ENCODE results near the gene SPRY2.

The SPRY2 gene

DNA sequence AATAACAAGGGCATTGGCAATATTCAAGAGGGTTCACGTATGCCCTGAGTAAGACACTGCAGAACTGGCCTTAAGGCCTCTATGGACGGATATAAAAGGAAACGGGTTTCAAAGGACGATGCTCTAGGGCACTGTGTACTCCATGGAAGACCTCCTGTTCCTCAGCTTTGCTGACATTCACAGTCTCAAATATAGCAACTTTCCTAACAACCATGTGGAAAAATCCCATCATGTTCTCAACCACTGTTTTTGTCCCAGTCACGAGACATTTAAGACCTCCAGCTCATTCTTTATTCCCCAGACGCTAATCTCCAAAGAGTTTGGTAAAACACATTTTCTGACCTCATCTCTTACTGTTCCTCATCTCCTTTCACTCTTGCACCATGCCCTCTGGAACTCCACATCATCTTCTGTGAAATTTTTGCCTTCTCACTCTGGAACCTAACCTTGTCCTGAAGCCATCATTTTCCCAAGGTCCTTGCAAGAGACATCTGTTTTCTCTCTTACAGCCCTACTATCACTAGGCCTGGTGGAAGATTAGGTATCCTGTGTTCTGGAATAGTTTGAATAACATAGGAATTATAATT, 37.6 kb downstream of the SPRY2 start:
- no peak overlapping the region for H3K4me3 ChIP-seq (replicated peaks; ENCODE audit: low read depth, low read length)
- no peak for DNase-seq (ENCODE audit: low read depth)
- TF ChIP-seq CTCF (IDR thresholded peaks at IDR 0.05; ENCODE audit: low read length, missing control alignments): no peak

DNA sequence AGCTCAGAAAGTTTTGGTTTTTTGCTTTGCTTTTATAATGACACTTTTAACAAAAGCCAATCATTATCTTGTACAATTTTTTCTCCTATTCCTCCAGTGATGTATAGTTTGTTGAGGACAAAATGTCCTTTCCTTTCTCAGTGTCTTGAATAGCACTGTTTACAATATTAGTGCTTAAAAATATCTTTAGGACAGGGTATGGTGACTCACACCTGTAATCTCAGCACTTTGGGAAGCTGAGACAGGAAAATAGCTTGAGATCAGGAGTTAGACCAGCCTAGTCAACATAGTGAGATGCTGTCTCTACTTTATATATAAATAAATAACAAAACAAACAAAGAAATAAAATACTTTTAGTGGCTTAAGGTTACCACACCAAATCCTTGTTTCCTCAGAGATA, 41.9 kb downstream of the SPRY2 start:
- DNase-seq (ENCODE audit: low read depth): no peak
- no peak for TF ChIP-seq CTCF (IDR thresholded peaks at IDR 0.05; ENCODE audit: low read length, missing control alignments)
- H3K4me3 ChIP-seq (replicated peaks; ENCODE audit: low read depth, low read length): no peak overlapping the region

- no peak overlapping the region for H3K4me3 ChIP-seq (replicated peaks; ENCODE audit: low read depth, low read length)
- TF ChIP-seq CTCF (IDR thresholded peaks at IDR 0.05; ENCODE audit: low read length, missing control alignments): no peak
- no peak for DNase-seq (ENCODE audit: low read depth)
Observed at GRCh38 chr13:80297503-80297902, 43.4 kb downstream of the SPRY2 start.

DNA sequence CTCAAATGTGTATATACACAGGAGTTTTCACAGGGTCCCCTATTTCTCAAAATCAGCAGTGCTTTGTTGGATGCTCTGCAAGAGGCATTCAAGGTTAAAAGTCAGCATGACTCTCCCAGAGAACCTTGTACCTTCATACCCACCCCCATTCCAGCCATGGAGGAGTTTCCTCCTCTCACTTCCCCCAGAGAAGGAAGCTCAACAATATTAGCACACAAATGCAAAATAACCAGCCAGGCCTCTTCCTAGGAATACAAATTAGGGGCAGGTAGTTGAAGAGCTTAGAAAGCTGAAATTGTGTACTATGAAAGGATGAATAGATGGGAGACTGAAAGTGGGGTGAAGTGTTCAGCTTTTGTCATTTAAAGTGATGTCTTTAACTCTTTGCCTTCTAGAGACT, 43.8 kb downstream of the SPRY2 start:
- no peak for DNase-seq (ENCODE audit: low read depth)
- no peak for TF ChIP-seq CTCF (IDR thresholded peaks at IDR 0.05; ENCODE audit: low read length, missing control alignments)
- H3K4me3 ChIP-seq (replicated peaks; ENCODE audit: low read depth, low read length): no peak overlapping the region

GRCh38 chr13:80296638-80297037, 44.3 kb downstream of the SPRY2 start:
- no peak overlapping the region for H3K4me3 ChIP-seq (replicated peaks; ENCODE audit: low read depth, low read length)
- DNase-seq (ENCODE audit: low read depth): no peak
- TF ChIP-seq CTCF (IDR thresholded peaks at IDR 0.05; ENCODE audit: low read length, missing control alignments): no peak

GRCh38 chr13:80290591-80290990, 50.3 kb downstream of the SPRY2 start:
- no peak for TF ChIP-seq CTCF (IDR thresholded peaks at IDR 0.05; ENCODE audit: low read length, missing control alignments)
- no peak for DNase-seq (ENCODE audit: low read depth)
- H3K4me3 ChIP-seq (replicated peaks; ENCODE audit: low read depth, low read length): no peak overlapping the region

Measured in fibroblast of pulmonary artery (primary cell).